Measurements from ENCODE around the gene DPP3. TPM values are rescaled to one million over a fixed set of nuclear protein-coding genes. Genes with fewer than 3 reads are reported as not detected.

The DPP3 gene
- total and polyA plus RNA-seq, 2 donors (not counting 1 experiment from before 2014, with no cell fraction given): 21.5 to 40.6 TPM

GRCh38 chr11:66531841-66532240 lies 51.6 kb downstream of the DPP3 start:
- 96% methylated on average over 10 of the region's 11 CpGs for whole genome bisulfite sequencing (ENCODE audit: insufficient coverage)
- H3K4me3 ChIP-seq (ENCODE audit: control extremely low read depth in 1 of 5, extremely low read depth in 1 of 5, insufficient read depth in 1 of 5, low read depth in 2 of 5, low read length in 4 of 5): no peak overlapping the region
- ChIA-PET POLR2A (no interaction called here), CTCF (no interaction called here)
- no peak overlapping the region for H3K27ac ChIP-seq (ENCODE audit: low read length in 2 of 2)
- Mint-ChIP-seq H3K4me3 (no peak overlapping the region), H3K27ac (no peak overlapping the region), H3K27me3 (no peaks in the 10 kb centered on the region), H3K9me3 (ENCODE audit: insufficient read depth) (no peaks in the 10 kb centered on the region), H3K4me1 (no peaks in the 10 kb centered on the region)
- H3K79me2 ChIP-seq (ENCODE audit: control insufficient read depth, insufficient read depth, low read length): no peaks in the 10 kb centered on the region
- no peaks in the 10 kb centered on the region for H3K4me1 ChIP-seq (ENCODE audit: control insufficient read depth in 2 of 2, insufficient read depth in 2 of 2, low read length in 2 of 2)
- no peaks in the 10 kb centered on the region for H3K27me3 ChIP-seq (replicated peaks in 1 of 4; ENCODE audit: control extremely low read depth in 1 of 4, control insufficient read depth in 3 of 4, insufficient read depth in 4 of 4, low read length in 3 of 4)
- ATAC-seq (ENCODE audit: low read depth): no peak
- intact Hi-C loops (cut with micrococcal nuclease): no loop called here
- no peaks in the 10 kb centered on the region for H3K9me3 ChIP-seq (ENCODE audit: control extremely low read depth in 1 of 3, control insufficient read depth in 2 of 3, insufficient read depth in 1 of 3, low read length in 2 of 3)
- DNase-seq: no peak
- TF ChIP-seq EZH2 (IDR thresholded peaks at IDR 0.05; ENCODE audit: borderline replicate concordance, insufficient read depth, low read depth, low read length, poor library complexity, severe bottlenecking) (no peak), CTCF (IDR thresholded peaks at IDR 0.05) (no peak)
- H3K4me2 ChIP-seq (replicated peaks; ENCODE audit: low read depth, low read length, poor library complexity, severe bottlenecking): no peak overlapping the region
- peaks cover 1 to 14% of the 10 kb centered on the region in 2 experiments for H3K36me3 ChIP-seq (replicated peaks in 1 of 2; ENCODE audit: control extremely low read depth in 1 of 2, control insufficient read depth in 1 of 2, extremely low read depth in 1 of 2, insufficient read depth in 2 of 2, low read length in 1 of 2)
- no peaks in the 10 kb centered on the region for H4K20me1 ChIP-seq (ENCODE audit: control insufficient read depth, insufficient read depth, low read length, poor library complexity, severe bottlenecking)
- H3K9ac ChIP-seq (ENCODE audit: low read length): no peak overlapping the region
- no peak overlapping the region for H2AFZ ChIP-seq (ENCODE audit: insufficient read depth, low read depth, low read length, poor library complexity, severe bottlenecking)

GRCh38 chr11:66532784-66533183 lies 52.5 kb downstream of the DPP3 start:
- Mint-ChIP-seq H3K4me3 (no peak overlapping the region), H3K4me1 (no peaks in the 10 kb centered on the region), H3K9me3 (ENCODE audit: insufficient read depth) (no peaks in the 10 kb centered on the region), H3K27ac (no peak overlapping the region), H3K27me3 (no peaks in the 10 kb centered on the region)
- Histone ChIP-seq H3K9me3 (ENCODE audit: control extremely low read depth in 1 of 3, control insufficient read depth in 2 of 3, insufficient read depth in 1 of 3, low read length in 2 of 3) (no peaks in the 10 kb centered on the region), H3K4me3 (ENCODE audit: control extremely low read depth in 1 of 5, extremely low read depth in 1 of 5, insufficient read depth in 1 of 5, low read depth in 2 of 5, low read length in 4 of 5) (no peak overlapping the region), H3K4me2 (replicated peaks; ENCODE audit: low read depth, low read length, poor library complexity, severe bottlenecking) (no peak overlapping the region), H3K27ac (ENCODE audit: low read length in 2 of 2) (no peak overlapping the region), H3K9ac (ENCODE audit: low read length) (no peak overlapping the region), H2AFZ (ENCODE audit: insufficient read depth, low read depth, low read length, poor library complexity, severe bottlenecking) (no peak overlapping the region), H3K4me1 (ENCODE audit: control insufficient read depth in 2 of 2, insufficient read depth in 2 of 2, low read length in 2 of 2) (no peaks in the 10 kb centered on the region), H3K36me3 (replicated peaks in 1 of 2; ENCODE audit: control extremely low read depth in 1 of 2, control insufficient read depth in 1 of 2, extremely low read depth in 1 of 2, insufficient read depth in 2 of 2, low read length in 1 of 2) (peaks cover 1 to 18% of the 10 kb centered on the region in 2 experiments), H3K27me3 (replicated peaks in 1 of 4; ENCODE audit: control extremely low read depth in 1 of 4, control insufficient read depth in 3 of 4, insufficient read depth in 4 of 4, low read length in 3 of 4) (no peaks in the 10 kb centered on the region), H4K20me1 (ENCODE audit: control insufficient read depth, insufficient read depth, low read length, poor library complexity, severe bottlenecking) (no peaks in the 10 kb centered on the region), H3K79me2 (ENCODE audit: control insufficient read depth, insufficient read depth, low read length) (no peaks in the 10 kb centered on the region)
- DNase-seq (no peak), ATAC-seq (ENCODE audit: low read depth) (no peak)
- 95% methylated on average over 3 of the region's 6 CpGs for WGBS (ENCODE audit: insufficient coverage)
- intact Hi-C loops (cut with micrococcal nuclease): no loop called here
- CTCF ChIA-PET: no interaction called here
- TF ChIP-seq CTCF (IDR thresholded peaks at IDR 0.05): no peak
- TF ChIP-seq EZH2 (IDR thresholded peaks at IDR 0.05; ENCODE audit: borderline replicate concordance, insufficient read depth, low read depth, low read length, poor library complexity, severe bottlenecking): no peak
- POLR2A ChIA-PET: no interaction called here

Data from B cell (primary cell).